Activated CD8-positive, alpha-beta memory T cell treated with anti-CD3 and anti-CD28 coated beads, Interleukin-2, amount 50 U/mL, for 24 hours (primary cell): ENCODE results near the gene IFNA21.
"Not testable (repeated sequence)": the region's sequence is repeated elsewhere in the genome, so short reads cannot be mapped to it uniquely, and the experiment has no call there.

ENCODE experiments used
- DNase-seq: peaks from one replicate; pipeline ENCODE4 v3.0.0-alpha.2; 2020; ENCODE audit errors: extremely low read depth

Gene IFNA21

GRCh38 chr9:21141427-21141882 lies 25.0 kb downstream of the IFNA21 start, which contains the start of gene IFNW1:
Gene IFNW1 (minus strand): TSS chr9:21141832. CDS start chr9:21141570, 262 bp downstream.
- DNase-seq: no peak

GRCh38 chr9:21137020-21137419 lies 29.4 kb downstream of the IFNA21 start:
- no peak for DNase-seq

DNA sequence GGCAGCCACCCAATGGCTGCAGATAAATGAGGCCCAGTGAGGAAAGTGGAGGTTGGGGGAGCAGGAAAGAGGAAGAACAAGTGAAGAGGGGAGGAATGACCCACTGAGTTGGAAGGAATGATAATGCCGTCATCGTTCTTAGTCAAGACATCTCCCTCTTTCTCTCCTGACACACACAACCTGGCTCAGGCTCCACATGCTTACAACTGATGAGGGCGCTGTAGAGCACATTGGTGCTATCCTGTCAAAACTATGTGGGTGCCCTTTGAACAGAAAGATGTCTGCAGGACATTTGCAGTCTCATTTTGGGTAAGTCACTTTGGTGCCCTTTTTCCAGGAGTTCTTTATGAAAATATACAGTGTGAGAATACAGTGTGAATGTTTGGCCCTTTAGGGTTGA lies 30.7 kb downstream of the IFNA21 start:
- DNase-seq: no peak

DNA sequence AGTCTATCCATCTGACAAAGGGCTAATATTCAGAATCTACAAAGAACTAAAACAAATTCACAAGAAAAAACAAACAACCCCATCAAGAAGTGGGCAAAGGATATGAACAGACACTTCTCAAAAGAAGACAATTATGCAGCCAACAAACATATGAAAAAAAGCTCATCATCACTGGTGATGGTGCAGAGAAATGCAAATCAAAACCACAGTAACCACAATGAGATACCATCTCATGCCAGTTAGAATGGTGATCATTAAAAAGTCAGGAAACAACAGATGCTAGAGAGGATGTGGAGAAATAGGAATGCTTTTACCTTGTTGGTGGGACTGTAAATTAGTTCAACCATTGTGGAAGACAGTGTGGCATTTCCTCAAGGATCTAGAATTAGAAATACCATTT lies 38.3 kb downstream of the IFNA21 start:
- DNase-seq: not testable (repeated sequence)

GRCh38 chr9:21121595-21122251 lies 44.7 kb downstream of the IFNA21 start:
- no peak for DNase-seq

GRCh38 chr9:21121079-21121478 lies 45.4 kb downstream of the IFNA21 start:
- DNase-seq: no peak

GRCh38 chr9:21119093-21119770 lies 47.2 kb downstream of the IFNA21 start:
- DNase-seq: no peak
